ENCODE results near the gene CSKMT.

DNA sequence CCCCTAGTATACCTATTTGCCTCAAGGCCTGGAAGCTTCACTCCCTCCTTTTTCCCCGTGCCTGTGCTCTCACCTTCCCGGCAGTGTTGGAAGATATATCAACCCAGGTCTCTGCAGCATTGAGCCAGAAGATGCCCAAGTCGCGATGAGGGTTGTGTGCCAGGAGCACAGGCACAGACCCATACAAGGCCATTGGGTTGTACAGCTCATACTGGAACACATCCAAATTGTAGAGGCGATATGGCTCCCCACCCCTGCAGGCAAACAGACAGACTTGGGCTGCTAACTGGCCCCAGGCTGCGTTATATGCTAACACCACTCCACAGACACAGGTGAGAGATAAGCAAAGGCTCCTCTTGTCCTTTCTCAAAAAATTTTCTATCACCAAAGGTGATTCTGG is 32.6 kb upstream of the CSKMT start:
- no peak for TF ChIP-seq POLR2A (IDR thresholded peaks at IDR 0.05)
- no peak for TF ChIP-seq POLR2AphosphoS5 (IDR thresholded peaks at IDR 0.05)
- TF ChIP-seq CTCF (IDR thresholded peaks at IDR 0.05): no peak
- no peak for TF ChIP-seq EP300 (IDR thresholded peaks at IDR 0.05)
